GM21367 (cell line): Measurements from ENCODE around the gene ETDB.
"Not testable (repeated sequence)": the region's sequence is repeated elsewhere in the genome, so short reads cannot be mapped to it uniquely, and the experiment has no call there.

Experiments used
- ATAC-seq: cut with Tn5 transposase; IDR thresholded peaks from one replicate; pipeline ENCODE4 v1.9.1; 2021; ENCODE audit not compliant: unreplicated experiment

Gene ETDB

GRCh38 chrX:135120056-135120576 lies at the start of gene ETDB:
TSS of gene ETDB (minus strand) at chrX:135120526. CDS start at chrX:135119261, 1,265 bp downstream.
- not testable (repeated sequence) for ATAC-seq

DNA sequence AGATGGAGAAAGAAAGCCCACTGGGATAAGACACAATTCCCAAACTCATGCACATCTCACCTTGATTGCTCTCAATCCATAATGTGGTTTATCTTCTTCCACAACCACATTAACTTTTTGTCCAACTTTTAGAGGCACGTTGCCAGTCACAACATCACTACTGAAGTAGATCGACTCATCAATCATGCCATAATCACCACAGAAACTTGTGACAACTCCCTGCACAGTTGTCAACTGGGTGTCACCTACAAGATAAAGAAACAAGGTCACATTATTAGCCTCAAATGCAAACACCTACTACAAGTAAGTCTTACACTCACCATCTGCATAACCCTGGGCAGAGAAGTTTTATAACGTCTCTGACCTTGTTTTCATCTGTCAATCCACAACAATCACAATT lies 49.2 kb upstream of the ETDB start:
- ATAC-seq = not testable (repeated sequence)

DNA sequence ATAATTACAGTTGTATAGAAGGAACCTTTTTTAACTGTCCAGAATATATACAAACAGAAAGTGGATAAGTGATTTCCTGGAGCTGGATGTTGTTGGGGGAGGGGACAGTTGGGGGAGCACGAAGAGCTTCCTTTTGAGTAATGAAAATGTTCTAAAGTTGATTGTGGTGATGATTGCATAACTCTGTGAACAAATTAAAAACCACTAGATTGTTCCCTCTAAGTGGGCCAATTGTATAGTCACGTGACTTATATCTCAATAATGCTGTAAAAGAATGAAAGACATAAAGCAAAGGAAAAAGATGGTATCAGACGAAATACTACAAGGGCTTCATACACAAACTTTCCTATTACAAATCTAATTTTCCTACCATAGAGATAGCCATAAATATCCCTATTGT lies 48.2 kb upstream of the ETDB start:
- no peak for ATAC-seq

DNA sequence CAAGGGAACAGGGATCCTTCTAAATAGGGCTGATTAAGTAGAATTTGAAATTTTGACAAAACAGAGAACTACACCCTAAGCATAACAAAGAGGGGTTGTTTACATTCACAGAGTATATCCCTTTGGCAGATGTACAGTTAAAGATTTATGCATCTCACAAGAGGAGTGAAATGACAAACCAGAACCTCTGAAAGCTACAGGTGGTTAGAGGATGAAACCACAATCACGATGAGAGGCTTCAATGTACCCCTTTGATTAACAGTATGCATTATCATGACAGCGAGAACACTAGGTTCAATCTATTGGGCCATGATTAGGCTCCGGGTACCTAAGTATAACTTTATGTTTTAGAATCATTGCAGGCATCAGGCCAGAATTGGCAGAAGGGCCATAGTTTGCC lies 34.4 kb upstream of the ETDB start:
- not testable (repeated sequence) for ATAC-seq

DNA sequence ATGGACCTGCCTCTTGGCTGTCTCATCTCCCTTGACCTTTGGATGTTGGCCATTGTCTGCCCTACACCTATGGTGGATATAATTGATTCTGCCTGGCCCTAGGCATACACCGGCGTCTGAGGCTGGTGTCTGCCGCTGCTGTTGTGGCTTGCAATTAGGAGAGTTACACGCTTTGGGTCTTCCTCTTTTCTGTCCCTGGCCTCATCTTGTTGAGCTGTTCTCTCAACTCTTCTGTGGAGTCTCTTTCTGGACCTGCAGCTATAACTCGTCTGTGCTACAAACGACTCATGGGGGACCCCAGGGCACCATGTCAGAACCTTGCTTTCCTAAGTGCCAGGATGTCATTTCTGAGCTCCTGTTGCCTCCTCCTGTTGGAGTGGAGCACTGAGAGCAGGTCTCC lies 5.8 kb upstream of the ETDB start:
- not testable (repeated sequence) for ATAC-seq

DNA sequence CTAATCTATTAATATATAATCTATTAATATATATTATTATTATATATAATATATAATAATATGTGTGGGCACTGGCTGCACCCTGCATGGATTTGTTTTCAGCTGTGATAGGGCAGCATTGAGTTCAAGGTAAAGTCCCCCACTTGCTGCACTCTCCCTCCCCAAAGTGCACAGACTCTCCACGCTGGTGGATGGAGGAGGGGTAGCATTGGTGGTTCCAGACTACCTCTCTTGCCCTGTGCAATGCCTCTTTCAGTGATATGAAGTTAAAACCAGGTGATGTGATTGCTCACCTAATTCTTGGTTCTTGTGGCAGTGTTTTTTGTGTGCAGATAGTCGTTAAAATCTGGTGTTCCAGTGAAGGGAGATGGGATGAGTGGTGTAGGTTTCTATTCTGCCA lies 4.3 kb downstream of the ETDB start:
- ATAC-seq = not testable (repeated sequence)

DNA sequence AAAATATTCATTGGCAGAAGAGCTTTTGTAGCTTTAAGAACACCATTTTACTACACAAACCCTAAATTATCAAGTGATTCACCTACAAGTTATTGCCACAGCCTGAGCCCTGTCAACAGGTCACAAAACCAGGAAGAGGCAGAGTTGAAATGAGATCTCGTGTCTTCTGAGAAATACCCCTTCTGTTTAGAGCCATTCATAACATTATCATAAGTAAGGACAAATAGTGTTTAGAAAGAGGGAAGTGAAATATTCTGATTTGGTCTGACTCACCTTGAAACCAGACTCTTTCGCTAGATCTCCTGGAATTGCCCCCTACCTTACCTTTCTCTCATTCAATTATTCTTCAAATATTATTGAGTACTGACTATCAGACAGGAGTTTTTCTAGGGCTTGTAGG lies 5.9 kb downstream of the ETDB start:
- ATAC-seq = peak; percentile 98

DNA sequence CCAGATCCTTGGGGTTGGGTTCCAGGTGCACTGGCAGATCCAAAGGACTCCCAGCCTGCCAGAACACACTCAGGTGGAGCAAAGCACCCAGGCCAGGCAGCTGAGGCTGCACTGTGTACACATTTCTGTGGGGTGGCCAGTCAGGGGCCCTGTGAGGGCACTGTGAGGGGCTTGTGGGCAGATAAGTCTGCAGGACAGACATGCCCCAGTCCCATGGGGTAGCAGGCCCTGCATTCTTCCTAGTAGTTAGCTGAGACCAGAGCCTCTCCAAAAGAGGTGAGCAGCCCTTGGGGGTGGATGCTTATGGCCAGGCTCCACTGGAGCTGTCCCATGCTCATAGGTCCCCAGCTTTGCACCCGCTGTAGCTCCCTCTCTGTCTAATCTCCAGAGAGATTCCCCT lies 7.6 kb downstream of the ETDB start:
- no peak for ATAC-seq

- no peak for ATAC-seq
Measured at GRCh38 chrX:135112096-135112729, 8.1 kb downstream of the ETDB start.

DNA sequence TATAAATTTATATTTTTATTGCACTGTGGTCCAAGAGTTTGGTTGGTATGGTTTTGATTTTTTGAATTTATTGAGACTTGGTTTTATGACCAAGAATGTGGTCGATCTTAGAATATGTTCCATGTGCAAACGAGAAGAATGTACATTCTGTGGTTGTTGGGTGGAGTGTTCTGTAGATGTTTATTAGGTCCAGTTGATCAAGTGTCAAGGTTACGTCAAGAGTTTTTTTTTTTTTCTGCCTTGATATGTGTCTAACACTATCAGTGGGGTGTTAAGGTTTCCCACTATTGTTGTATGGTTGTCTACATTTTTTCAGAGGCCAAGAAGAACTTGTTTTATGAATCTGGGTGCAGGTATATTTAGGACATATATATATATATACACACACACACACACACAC lies 10.8 kb downstream of the ETDB start:
- no peak for ATAC-seq

DNA sequence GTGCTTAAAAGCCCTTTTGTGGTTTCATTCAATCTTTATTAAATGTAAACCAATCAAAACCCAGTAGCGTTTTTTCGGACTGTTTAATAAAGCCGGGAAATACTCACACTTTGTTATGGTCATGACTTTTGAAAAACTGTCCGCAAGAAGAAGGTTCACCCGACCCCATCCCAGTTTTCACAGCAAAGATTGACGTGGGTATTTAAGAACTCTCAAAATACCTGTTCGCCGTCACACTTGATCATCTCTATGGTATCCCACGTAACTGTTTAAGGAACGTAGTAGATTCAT lies 20.9 kb downstream of the ETDB start:
- no peak for ATAC-seq

- not testable (repeated sequence) for ATAC-seq
Measured at GRCh38 chrX:135097196-135097744, 23.1 kb downstream of the ETDB start.

- ATAC-seq = no peak
Measured at GRCh38 chrX:135095715-135096114, 24.6 kb downstream of the ETDB start.

DNA sequence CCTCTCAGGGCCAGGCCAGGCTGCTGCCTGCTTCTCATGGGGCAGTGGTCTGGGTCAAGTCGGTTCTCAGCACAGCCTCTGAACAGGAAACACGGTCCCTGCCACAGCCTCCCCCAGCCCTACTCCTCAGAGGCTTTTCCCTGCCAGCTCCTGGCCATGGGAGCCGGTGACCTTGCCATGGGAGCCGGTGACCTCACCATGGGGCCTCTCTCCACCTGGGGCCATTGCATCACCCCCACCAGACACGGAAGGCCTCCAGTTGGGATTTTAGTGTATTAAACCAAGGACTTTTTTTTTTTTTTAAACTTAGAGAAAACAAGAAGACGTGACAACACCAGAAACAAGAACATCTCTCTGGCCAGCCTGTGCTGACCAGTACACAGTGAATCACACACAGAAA lies 25.6 kb downstream of the ETDB start:
- ATAC-seq = no peak

DNA sequence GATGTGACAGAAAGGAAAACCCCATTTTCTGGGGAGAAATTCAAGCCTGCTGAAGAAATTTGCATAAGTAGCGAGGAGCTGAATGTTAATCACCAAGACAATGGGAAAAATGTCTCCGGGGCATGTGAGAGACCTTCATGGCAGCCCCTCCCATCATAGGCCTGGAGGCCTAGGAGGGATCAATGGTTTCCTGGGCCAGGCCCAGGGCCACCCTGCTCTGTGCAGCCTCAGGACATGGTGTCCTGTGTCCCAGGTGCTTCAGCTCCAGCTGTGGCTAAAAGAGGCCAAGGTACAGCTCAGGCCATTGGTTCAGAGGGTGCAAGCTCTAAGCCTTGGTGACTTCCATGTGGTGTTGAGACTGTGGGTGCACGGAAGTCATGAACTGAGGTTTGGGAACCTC lies 31.2 kb downstream of the ETDB start:
- ATAC-seq = no peak

DNA sequence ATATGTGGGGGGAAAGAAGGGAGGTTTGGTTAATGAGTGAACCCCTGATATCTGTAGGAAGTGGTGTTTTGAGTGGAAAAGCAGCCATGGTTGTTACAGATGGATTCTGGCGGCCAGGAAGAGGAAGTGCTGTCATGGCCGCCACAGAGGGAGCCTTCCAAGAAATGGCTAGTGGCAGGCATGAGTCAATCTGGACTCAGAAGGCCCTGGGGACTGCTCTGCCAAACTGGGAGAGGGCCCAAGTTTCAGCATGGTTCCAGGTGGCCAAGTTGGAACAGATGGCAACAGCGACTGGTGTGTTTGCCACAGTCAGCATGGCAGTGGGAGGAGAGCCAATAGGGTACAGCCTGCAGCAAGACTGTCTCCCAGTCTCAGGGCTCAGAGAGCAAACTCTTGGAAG lies 32.5 kb downstream of the ETDB start:
- ATAC-seq = no peak

GRCh38 chrX:135086197-135086854 lies 34.0 kb downstream of the ETDB start:
- peak; percentile 84 for ATAC-seq

- ATAC-seq = no peak
Measured at GRCh38 chrX:135081693-135082404, 38.5 kb downstream of the ETDB start.
